SK-N-SH (cell line): Measurements from ENCODE around the gene ZNF791. TPM values are rescaled to one million over a fixed set of nuclear protein-coding genes. Genes with fewer than 3 reads are reported as not detected.

Experiments
- CTCF ChIA-PET: fragments of 300-600, 350-600 bp; formaldehyde crosslinking; extraction: SDS; loops from one replicate; lab custom pipeline; 2021; lab: Yijun Ruan, JAX
- POLR2A ChIA-PET: fragments of 350-600 bp; sonication (Branson Sonifier 250); formaldehyde crosslinking; extraction: SDS; loops from one replicate; lab custom pipeline; 2020; ENCODE audit warnings: antibody characterized with exemption, inconsistent platforms; lab: Yijun Ruan, JAX
- DNase-seq: peaks from one replicate; pipeline ENCODE4 v3.0.0; 2012
- H2AFZ ChIP-seq: fragments of 200-600 bp; sonication (generic); 2 replicates; pipeline ENCODE4 v1.8.1; 2016; ENCODE audit warnings: antibody characterized with exemption, mild to moderate bottlenecking, low read depth
- H3F3A ChIP-seq: fragments of 200-600 bp; sonication (generic); replicated peaks from 2 replicates; pipeline ENCODE3; 2016; ENCODE audit warnings: antibody characterized with exemption, mild to moderate bottlenecking; ENCODE audit not compliant: insufficient read depth
- H3K27ac ChIP-seq, 2 experiments: fragments of 200-500 bp in 1 of 2; fragments of 200-600 bp in 1 of 2; sonication (Bioruptor generic) in 1 of 2; sonication (generic), shearing (Covaris generic) in 1 of 2; 2 replicates each; pipeline versions ENCODE4 v1.5.1 to v1.6.1; 2014 to 2016; ENCODE audit warnings: low read depth in 2 of 2, inconsistent platforms in 1 of 2, low read length in 1 of 2, mild to moderate bottlenecking in 1 of 2, mixed read lengths in 1 of 2
- H3K27me3 ChIP-seq: fragments of 200-600 bp; sonication (generic), shearing (Covaris generic); 2 replicates; pipeline ENCODE4 v1.6.1; 2016; ENCODE audit warnings: mixed run types; ENCODE audit not compliant: insufficient read depth
- H3K36me3 ChIP-seq, 2 experiments: fragments of 200-500 bp in 1 of 2; fragments of 200-600 bp in 1 of 2; sonication (Bioruptor generic) in 1 of 2; sonication (generic) in 1 of 2; replicated peaks in 1 of 2; 2 replicates each; pipeline versions ENCODE3 to v1.5.1; 2014 to 2016; ENCODE audit warnings: low read length in 1 of 2, mild to moderate bottlenecking in 1 of 2; ENCODE audit not compliant: insufficient read depth in 2 of 2, control insufficient read depth in 1 of 2
- H3K4me1 ChIP-seq, 2 experiments: fragments of 200-500 bp in 1 of 2; fragments of 200-600 bp in 1 of 2; sonication (Bioruptor generic) in 1 of 2; sonication (generic), shearing (Covaris generic) in 1 of 2; 2 replicates each; pipeline versions ENCODE4 v1.5.1 to v1.6.1; 2014 to 2016; ENCODE audit warnings: low read depth in 1 of 2, low read length in 1 of 2, mixed run types in 1 of 2; ENCODE audit not compliant: insufficient read depth in 2 of 2, control insufficient read depth in 1 of 2
- H3K4me2 ChIP-seq: fragments of 200-600 bp; sonication (generic), shearing (Covaris generic); 2 replicates; pipeline ENCODE4 v1.6.1; 2017; ENCODE audit warnings: mixed run types
- H3K4me3 ChIP-seq, 2 experiments: fragments of 200-500 bp in 1 of 2; fragments of 200-600 bp in 1 of 2; sonication (Bioruptor generic) in 1 of 2; sonication (generic), shearing (Covaris generic) in 1 of 2; 2 replicates each; pipeline versions ENCODE4 v1.5.1 to v1.8.1; 2014 to 2016; ENCODE audit warnings: low read depth in 2 of 2, inconsistent platforms in 1 of 2, low read length in 1 of 2, mild to moderate bottlenecking in 1 of 2, mixed read lengths in 1 of 2, moderate library complexity in 1 of 2
- H3K79me2 ChIP-seq: fragments of 200-600 bp; sonication (generic); 2 replicates; pipeline ENCODE4 v1.8.1; 2017; ENCODE audit warnings: mild to moderate bottlenecking; ENCODE audit not compliant: insufficient read depth
- H3K9ac ChIP-seq: fragments of 200-600 bp; sonication (generic); 2 replicates; pipeline ENCODE4 v1.6.1; 2017; ENCODE audit warnings: mixed run types
- H3K9me2 ChIP-seq: fragments of 200-600 bp; sonication (generic); 2 replicates; pipeline ENCODE4 v1.6.1; 2017; ENCODE audit warnings: mixed run types
- H3K9me3 ChIP-seq: fragments of 200-600 bp; sonication (generic); 2 replicates; pipeline ENCODE4 v1.6.1; 2017; ENCODE audit warnings: mixed run types, mild to moderate bottlenecking, moderate library complexity
- H4K20me1 ChIP-seq: fragments of 200-600 bp; sonication (generic); 2 replicates; pipeline ENCODE4 v1.6.1; 2017; ENCODE audit warnings: mild to moderate bottlenecking, mixed run types; ENCODE audit not compliant: insufficient read depth
- CHD2 ChIP-seq: fragments of 150-350 bp; IDR thresholded peaks from 2 replicates; pipeline ENCODE4 v1.6.1; 2018; ENCODE audit warnings: low read length; ENCODE audit not compliant: partially characterized antibody
- ELF1 ChIP-seq: IDR thresholded peaks from 2 replicates; pipeline ENCODE4 v1.4.0; 2012
- EP300 ChIP-seq, 2 experiments: IDR thresholded peaks; 2 replicates each; pipeline versions ENCODE4 v1.4.0 to v1.6.1; 2012; ENCODE audit warnings: borderline replicate concordance in 1 of 2, low read depth in 1 of 2, low read length in 1 of 2
- EZH2phosphoT487 ChIP-seq: fragments of 200-600 bp; sonication (generic); IDR thresholded peaks from 2 replicates; pipeline ENCODE4 v1.6.1; 2017; ENCODE audit warnings: low read depth, mixed run types, mild to moderate bottlenecking, antibody characterized with exemption, moderate library complexity, borderline replicate concordance
- FOSL2 ChIP-seq: IDR thresholded peaks from 2 replicates; pipeline ENCODE4 v1.4.0; 2012; ENCODE audit warnings: low read depth, mild to moderate bottlenecking, moderate library complexity, borderline replicate concordance
- FOXJ3 ChIP-seq: sonication (generic); formaldehyde crosslinking; IDR thresholded peaks from 2 replicates; pipeline ENCODE4 v1.5.1; 2020; ENCODE audit warnings: mild to moderate bottlenecking, missing genetic modification reagents
- FOXM1 ChIP-seq: IDR thresholded peaks from 2 replicates; pipeline ENCODE4 v1.4.0; 2012; ENCODE audit warnings: low read depth, mild to moderate bottlenecking
- GATA2 ChIP-seq: sonication (generic); formaldehyde crosslinking; IDR thresholded peaks from 2 replicates; pipeline ENCODE4 v1.5.0; 2020; ENCODE audit warnings: mild to moderate bottlenecking, missing genetic modification reagents
- JUND ChIP-seq: IDR thresholded peaks from 2 replicates; pipeline ENCODE4 v1.4.0; 2012
- MEF2A ChIP-seq: IDR thresholded peaks from 2 replicates; pipeline ENCODE4 v1.4.0; 2012; ENCODE audit warnings: low read depth, borderline replicate concordance
- NFIC ChIP-seq: IDR thresholded peaks from 2 replicates; pipeline ENCODE4 v1.4.0; 2012; ENCODE audit warnings: borderline replicate concordance
- NRF1 ChIP-seq: IDR thresholded peaks from 2 replicates; pipeline ENCODE4 v1.6.1; 2012; ENCODE audit warnings: low read depth, mild to moderate bottlenecking, low read length
- RAD21 ChIP-seq: IDR thresholded peaks from 2 replicates; pipeline ENCODE4 v1.6.1; 2012; ENCODE audit warnings: mild to moderate bottlenecking, low read length
- RCOR1 ChIP-seq: fragments of 150-350 bp; IDR thresholded peaks from 2 replicates; pipeline ENCODE4 v1.6.1; 2017; ENCODE audit warnings: antibody characterized with exemption, low read length
- RFX5 ChIP-seq: IDR thresholded peaks from 2 replicates; pipeline ENCODE4 v1.6.1; 2012; ENCODE audit warnings: mild to moderate bottlenecking, improper control_type of control experiment, low read length
- RXRA ChIP-seq: IDR thresholded peaks from 2 replicates; pipeline ENCODE4 v1.4.0; 2012; ENCODE audit warnings: low read depth, mild to moderate bottlenecking, borderline replicate concordance
- SIN3A ChIP-seq: IDR thresholded peaks from 2 replicates; pipeline ENCODE4 v1.6.1; 2012; ENCODE audit warnings: low read depth, mild to moderate bottlenecking, low read length, moderate library complexity, borderline replicate concordance
- SMC3 ChIP-seq: IDR thresholded peaks from 2 replicates; pipeline ENCODE4 v1.6.1; 2012; ENCODE audit warnings: low read depth, low read length, improper control_type of control experiment
- TAF1 ChIP-seq: IDR thresholded peaks from 2 replicates; pipeline ENCODE4 v1.6.1; 2012; ENCODE audit warnings: low read depth, mild to moderate bottlenecking, low read length, moderate library complexity, borderline replicate concordance
- TCF12 ChIP-seq: IDR thresholded peaks from 2 replicates; pipeline ENCODE4 v1.4.0; 2012
- TEAD4 ChIP-seq: IDR thresholded peaks from 2 replicates; pipeline ENCODE4 v1.4.0; 2012; ENCODE audit warnings: mild to moderate bottlenecking, borderline replicate concordance; ENCODE audit not compliant: insufficient read depth
- YY1 ChIP-seq: IDR thresholded peaks from 2 replicates; pipeline ENCODE4 v1.4.0; 2012; ENCODE audit warnings: low read depth, mild to moderate bottlenecking
- WGBS: methylation state at CpG from one replicate; pipeline ENCODE4 v1.1.6; 2017; ENCODE audit warnings: low lambda C conversion rate; 5-methylcytosine and 5-hydroxymethylcytosine counted together
- polyA plus RNA-seq, 3 experiments: library from polyadenylated mRNA; depleted of rRNA; stranded (reverse); fragments of >200 nt; gene quantifications; 2 replicates each; pipeline ENCODE4 v1.2.3, GENCODE V29; 2012
- TF ChIP-seq, protein P1 (sequence below): IDR thresholded peaks from 2 replicates; pipeline ENCODE4; 2012
- TF ChIP-seq, protein P2 (sequence below): IDR thresholded peaks from 2 replicates; pipeline ENCODE4 v1.4.0; 2012; ENCODE audit warnings: low read depth, borderline replicate concordance
- TF ChIP-seq, protein P3 (sequence below): fragments of 150-350 bp; IDR thresholded peaks from 2 replicates; pipeline ENCODE4 v1.6.1; 2016; ENCODE audit warnings: mild to moderate bottlenecking, low read depth, low read length

The ZNF791 gene
- polyA plus RNA-seq, 1 of the 3 experiments (the other 2 are of a cell fraction) = 8.9 TPM

DNA sequence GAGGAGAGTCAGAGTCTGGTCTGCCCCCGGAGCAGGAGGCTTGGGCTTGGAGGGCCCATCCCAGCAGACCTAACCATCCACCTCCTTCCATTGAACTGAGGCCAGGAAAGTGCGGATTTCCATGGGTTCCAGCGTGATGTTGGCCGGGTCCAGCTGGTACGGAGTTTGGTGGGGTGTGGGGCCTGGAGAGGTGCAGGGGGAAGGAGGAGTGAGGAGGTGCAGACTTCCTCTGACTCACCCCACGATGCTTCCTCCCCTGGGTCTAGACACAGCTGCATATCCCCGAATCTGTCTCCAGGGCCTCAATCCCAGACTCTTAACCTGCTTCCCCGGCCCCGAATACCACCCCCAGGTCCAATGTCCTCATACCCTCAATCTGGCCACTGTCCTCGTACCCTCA is 35.8 kb downstream of the ZNF791 start:
- DNase-seq = peak; percentile 17
- Histone ChIP-seq H3K4me3 (no peak overlapping the region), H3K9ac (no peak overlapping the region), H3K9me3 (no peaks in the 10 kb centered on the region), H2AFZ (no peak overlapping the region), H3K27ac (no peak overlapping the region), H3K27me3 (no peaks in the 10 kb centered on the region), H3F3A (no peaks in the 10 kb centered on the region), H3K4me1 (peaks cover 0 to 8% of the 10 kb centered on the region in 2 experiments; a peak in 1 of 4 replicates), H3K4me2 (no peak overlapping the region), H3K9me2 (no peaks in the 10 kb centered on the region), H4K20me1 (no peaks in the 10 kb centered on the region), H3K79me2 (no peaks in the 10 kb centered on the region), H3K36me3 (no peaks in the 10 kb centered on the region)
- WGBS = 94% methylated on average over 10 of the region's 10 CpGs
- TF ChIP-seq SIN3A = no peak
- no peak for TF ChIP-seq TCF12
- TF ChIP-seq RAD21 = no peak
- no peak for TF ChIP-seq TAF1
- TF ChIP-seq FOSL2 = no peak
- TF ChIP-seq JUND = no peak
- no peak for TF ChIP-seq RFX5
- TF ChIP-seq CHD2 = no peak
- TF ChIP-seq, protein P1, sequence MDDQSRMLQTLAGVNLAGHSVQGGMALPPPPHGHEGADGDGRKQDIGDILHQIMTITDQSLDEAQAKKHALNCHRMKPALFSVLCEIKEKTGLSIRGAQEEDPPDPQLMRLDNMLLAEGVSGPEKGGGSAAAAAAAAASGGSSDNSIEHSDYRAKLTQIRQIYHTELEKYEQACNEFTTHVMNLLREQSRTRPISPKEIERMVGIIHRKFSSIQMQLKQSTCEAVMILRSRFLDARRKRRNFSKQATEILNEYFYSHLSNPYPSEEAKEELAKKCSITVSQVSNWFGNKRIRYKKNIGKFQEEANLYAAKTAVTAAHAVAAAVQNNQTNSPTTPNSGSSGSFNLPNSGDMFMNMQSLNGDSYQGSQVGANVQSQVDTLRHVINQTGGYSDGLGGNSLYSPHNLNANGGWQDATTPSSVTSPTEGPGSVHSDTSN = no peak
- TF ChIP-seq NFIC = no peak
- no peak for TF ChIP-seq RXRA
- POLR2A ChIA-PET = interaction anchor here (0.6 kb wide), 1 partner anchor 11 kb away, joined by 3 read pairs; no protein-coding TSS in a partner anchor
- CTCF ChIA-PET = interaction anchor here (1.6 kb wide), 1 partner anchor 26 kb away, joined by 9 read pairs; no protein-coding TSS in a partner anchor

DNA sequence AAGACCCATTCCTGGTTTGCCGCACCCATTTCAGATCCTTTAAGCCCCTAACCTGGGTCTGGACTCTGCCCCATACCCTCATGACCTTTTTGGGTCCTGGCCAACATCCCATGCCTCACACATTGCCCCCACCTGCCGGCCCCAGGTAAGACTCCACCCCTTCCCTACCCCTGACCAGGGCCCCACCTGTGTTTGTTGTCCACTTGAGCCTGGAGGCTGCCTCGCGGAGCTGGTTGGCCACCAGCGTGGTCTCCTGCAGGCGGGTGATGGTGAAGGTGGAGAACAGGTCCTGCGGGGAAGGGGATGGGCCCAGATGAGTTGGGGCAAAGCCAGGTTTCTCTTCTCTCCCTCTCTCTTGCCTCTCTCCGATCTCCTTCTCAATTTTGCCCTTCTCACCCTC is 36.3 kb downstream of the ZNF791 start:
- Histone ChIP-seq H3K4me2 (no peak overlapping the region), H3K4me3 (no peak overlapping the region), H3K27ac (no peak overlapping the region), H3K4me1 (peaks cover 0 to 8% of the 10 kb centered on the region in 2 experiments; a peak in 1 of 4 replicates), H3F3A (no peaks in the 10 kb centered on the region), H3K9ac (no peak overlapping the region), H3K9me3 (no peaks in the 10 kb centered on the region), H3K27me3 (no peaks in the 10 kb centered on the region), H4K20me1 (no peaks in the 10 kb centered on the region), H3K79me2 (no peaks in the 10 kb centered on the region)
- CTCF ChIA-PET = interaction anchor here (1.6 kb wide), 1 partner anchor 25 kb away, joined by 9 read pairs; no protein-coding TSS in a partner anchor
- WGBS = 86% methylated on average over 7 of the region's 8 CpGs
- TF ChIP-seq YY1 = no peak
- TF ChIP-seq MEF2A = no peak
- TF ChIP-seq ELF1 = no peak
- TF ChIP-seq, protein P1 = no peak
- no peak for TF ChIP-seq JUND
- no peak for TF ChIP-seq NRF1
- TF ChIP-seq RCOR1 = no peak
- TF ChIP-seq RXRA = no peak
- TF ChIP-seq SMC3 = no peak
- no peak for TF ChIP-seq EZH2phosphoT487
- no peak for TF ChIP-seq FOXJ3 (CRISPR knock-in tag)
- no peak for TF ChIP-seq TEAD4
- TF ChIP-seq, protein P2, sequence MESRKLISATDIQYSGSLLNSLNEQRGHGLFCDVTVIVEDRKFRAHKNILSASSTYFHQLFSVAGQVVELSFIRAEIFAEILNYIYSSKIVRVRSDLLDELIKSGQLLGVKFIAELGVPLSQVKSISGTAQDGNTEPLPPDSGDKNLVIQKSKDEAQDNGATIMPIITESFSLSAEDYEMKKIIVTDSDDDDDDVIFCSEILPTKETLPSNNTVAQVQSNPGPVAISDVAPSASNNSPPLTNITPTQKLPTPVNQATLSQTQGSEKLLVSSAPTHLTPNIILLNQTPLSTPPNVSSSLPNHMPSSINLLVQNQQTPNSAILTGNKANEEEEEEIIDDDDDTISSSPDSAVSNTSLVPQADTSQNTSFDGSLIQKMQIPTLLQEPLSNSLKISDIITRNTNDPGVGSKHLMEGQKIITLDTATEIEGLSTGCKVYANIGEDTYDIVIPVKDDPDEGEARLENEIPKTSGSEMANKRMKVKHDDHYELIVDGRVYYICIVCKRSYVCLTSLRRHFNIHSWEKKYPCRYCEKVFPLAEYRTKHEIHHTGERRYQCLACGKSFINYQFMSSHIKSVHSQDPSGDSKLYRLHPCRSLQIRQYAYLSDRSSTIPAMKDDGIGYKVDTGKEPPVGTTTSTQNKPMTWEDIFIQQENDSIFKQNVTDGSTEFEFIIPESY = no peak
- TF ChIP-seq, protein P3, sequence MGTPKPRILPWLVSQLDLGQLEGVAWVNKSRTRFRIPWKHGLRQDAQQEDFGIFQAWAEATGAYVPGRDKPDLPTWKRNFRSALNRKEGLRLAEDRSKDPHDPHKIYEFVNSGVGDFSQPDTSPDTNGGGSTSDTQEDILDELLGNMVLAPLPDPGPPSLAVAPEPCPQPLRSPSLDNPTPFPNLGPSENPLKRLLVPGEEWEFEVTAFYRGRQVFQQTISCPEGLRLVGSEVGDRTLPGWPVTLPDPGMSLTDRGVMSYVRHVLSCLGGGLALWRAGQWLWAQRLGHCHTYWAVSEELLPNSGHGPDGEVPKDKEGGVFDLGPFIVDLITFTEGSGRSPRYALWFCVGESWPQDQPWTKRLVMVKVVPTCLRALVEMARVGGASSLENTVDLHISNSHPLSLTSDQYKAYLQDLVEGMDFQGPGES = no peak
- no peak for TF ChIP-seq TAF1
- TF ChIP-seq FOXM1 = no peak
- TF ChIP-seq GATA2 = no peak
- no peak for TF ChIP-seq EP300 (IDR thresholded peaks at IDR 0.05; ENCODE audit: borderline replicate concordance in 1 of 2, low read depth in 1 of 2, low read length in 1 of 2)
- TF ChIP-seq, all 33 proteins: peak for 0
- Histone ChIP-seq H3K9me2 (no peaks in the 10 kb centered on the region), H2AFZ (no peak overlapping the region), H3K36me3 (no peaks in the 10 kb centered on the region)
- DNase-seq = peak; percentile 27
- POLR2A ChIA-PET = no interaction called here
